GM12892 (cell line): ENCODE data around the gene MEPCE.

Experiments used
- POLR2A ChIP-seq: IDR thresholded peaks from 2 replicates; pipeline ENCODE4 v1.6.1; 2011; ENCODE audit warnings: low read depth, low read length, control low read depth
- POLR2AphosphoS5 ChIP-seq: IDR thresholded peaks from 2 replicates; pipeline ENCODE4 v1.6.1; 2011; ENCODE audit warnings: low read depth, low read length, control low read depth
- TAF1 ChIP-seq: IDR thresholded peaks from 2 replicates; pipeline ENCODE4 v1.6.1; 2011; ENCODE audit warnings: low read depth, mild to moderate bottlenecking, control low read depth, low read length, borderline replicate concordance

DNA sequence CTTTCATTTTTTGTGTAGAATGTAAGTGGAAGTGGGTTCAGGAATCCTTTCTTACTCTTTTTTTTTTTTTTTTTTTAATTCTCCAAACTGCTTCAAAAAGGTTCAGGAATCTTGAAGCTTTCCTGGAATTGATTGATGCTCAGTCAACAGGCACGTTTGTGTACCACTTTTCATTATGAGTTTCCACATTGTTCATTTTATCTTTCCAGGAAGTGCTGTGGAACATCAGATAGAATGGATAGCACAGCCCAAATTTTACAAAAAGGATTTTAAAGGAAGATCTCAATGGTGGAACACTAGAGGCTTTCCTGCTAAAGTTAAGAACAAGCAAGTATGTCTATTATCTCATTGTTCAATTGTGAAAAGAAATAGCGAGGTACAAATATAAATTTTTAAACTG lies 8.5 kb downstream of the MEPCE start:
- TF ChIP-seq POLR2A = no peak
- no peak for TF ChIP-seq POLR2AphosphoS5
- TF ChIP-seq TAF1 = no peak
